Astrocyte (in vitro differentiated cells and primary cell): ENCODE measurements around the gene DNAH9. TPM values are rescaled to one million over a fixed set of nuclear protein-coding genes. Genes with fewer than 3 reads are reported as not detected.

Experiments
- DNase-seq: peaks from one replicate; pipeline ENCODE4 v3.0.0-alpha.2; 2010; ENCODE audit warnings: low read depth
- FAIRE-seq: peaks from 2 replicates; lab custom pipeline; 2011; peaks lifted over from hg19 to GRCh38; lab: Jason Lieb, UNC
- H2AFZ ChIP-seq: 2 replicates; pipeline ENCODE4 v1.6.0; 2012; ENCODE audit warnings: low read depth, low read length, inconsistent platforms
- H3K27ac ChIP-seq: 2 replicates; pipeline ENCODE4 v1.5.1; 2011; ENCODE audit warnings: low read depth, low read length, inconsistent platforms
- H3K27me3 ChIP-seq: 2 replicates; pipeline ENCODE4 v1.6.0; 2011; ENCODE audit warnings: low read length, inconsistent platforms; ENCODE audit not compliant: insufficient read depth
- H3K36me3 ChIP-seq: 2 replicates; pipeline ENCODE4 v1.5.1; 2011; ENCODE audit warnings: low read length, inconsistent platforms; ENCODE audit not compliant: insufficient read depth
- H3K4me1 ChIP-seq: 2 replicates; pipeline ENCODE4 v1.5.1; 2011; ENCODE audit warnings: low read length, inconsistent platforms; ENCODE audit not compliant: insufficient read depth
- H3K4me2 ChIP-seq: 2 replicates; pipeline ENCODE4 v1.6.0; 2012; ENCODE audit warnings: low read length, inconsistent platforms
- H3K4me3 ChIP-seq: 2 replicates; pipeline ENCODE4 v1.5.1; 2011; ENCODE audit warnings: low read depth, mild to moderate bottlenecking, low read length, inconsistent platforms; ENCODE audit not compliant: insufficient read depth
- H3K79me2 ChIP-seq: 2 replicates; pipeline ENCODE4 v1.6.0; 2012; ENCODE audit warnings: mild to moderate bottlenecking, low read length, inconsistent platforms; ENCODE audit not compliant: insufficient read depth
- H3K9ac ChIP-seq: 2 replicates; pipeline ENCODE4 v1.6.0; 2012; ENCODE audit warnings: mild to moderate bottlenecking, low read length, inconsistent platforms
- H3K9me3 ChIP-seq: 2 replicates; pipeline ENCODE4 v1.5.1; 2012; ENCODE audit warnings: low read depth, mild to moderate bottlenecking, low read length, inconsistent platforms; ENCODE audit not compliant: insufficient read depth
- H4K20me1 ChIP-seq: 2 replicates; pipeline ENCODE4 v1.6.0; 2012; ENCODE audit warnings: low read length, inconsistent platforms; ENCODE audit not compliant: insufficient read depth
- H3K27ac Mint-ChIP-seq: one replicate; pipeline ENCODE4 v1.8.0; 2021; ENCODE audit warnings: mild to moderate bottlenecking, mixed read lengths; ENCODE audit not compliant: unreplicated experiment
- H3K27me3 Mint-ChIP-seq: one replicate; pipeline ENCODE4 v1.8.0; 2021; ENCODE audit warnings: low read depth, mixed read lengths; ENCODE audit not compliant: unreplicated experiment
- H3K36me3 Mint-ChIP-seq: one replicate; pipeline ENCODE4 v1.8.0; 2021; ENCODE audit warnings: low read depth, mixed read lengths; ENCODE audit not compliant: unreplicated experiment
- H3K4me1 Mint-ChIP-seq: one replicate; pipeline ENCODE4 v1.8.0; 2021; ENCODE audit warnings: low read depth, mixed read lengths; ENCODE audit not compliant: unreplicated experiment
- H3K4me3 Mint-ChIP-seq: one replicate; pipeline ENCODE4 v1.8.0; 2021; ENCODE audit warnings: mild to moderate bottlenecking, moderate library complexity, mixed read lengths; ENCODE audit not compliant: unreplicated experiment
- H3K9me3 Mint-ChIP-seq: one replicate; pipeline ENCODE4 v1.8.0; 2021; ENCODE audit warnings: mild to moderate bottlenecking, mixed read lengths; ENCODE audit not compliant: unreplicated experiment
- CTCF ChIP-seq: IDR thresholded peaks from 2 replicates; pipeline ENCODE4 v1.5.1; 2011; ENCODE audit warnings: low read depth, mild to moderate bottlenecking, inconsistent platforms, low read length, moderate library complexity; ENCODE audit not compliant: insufficient read depth
- EZH2 ChIP-seq: IDR thresholded peaks from 2 replicates; pipeline ENCODE4 v1.6.1; 2012; ENCODE audit warnings: mild to moderate bottlenecking, low read length, inconsistent platforms; ENCODE audit not compliant: insufficient read depth
- total RNA-seq: library from RNA; stranded (reverse); gene quantifications from 2 replicates; pipeline ENCODE4 v1.2.1, GENCODE V29; 2021

DNAH9 gene
- total RNA-seq, 1 donor from 2014 or later, result not detected

GRCh38 chr17:11921296-11921695, 323.0 kb downstream of the DNAH9 start:
- H3K4me1 Mint-ChIP-seq, result no peaks in the 10 kb centered on the region
- no peak overlapping the region for H3K4me3 ChIP-seq
- no peaks in the 10 kb centered on the region for H3K4me1 ChIP-seq
- H2AFZ ChIP-seq, result no peak overlapping the region
- no peaks in the 10 kb centered on the region for H3K79me2 ChIP-seq
- no peak overlapping the region for H3K4me2 ChIP-seq
- peaks cover 3% of the 10 kb centered on the region for H3K27me3 Mint-ChIP-seq
- no peaks in the 10 kb centered on the region for H4K20me1 ChIP-seq
- no peaks in the 10 kb centered on the region for H3K36me3 Mint-ChIP-seq
- DNase-seq (no peak), FAIRE-seq (no peak)
- H3K27ac Mint-ChIP-seq, result no peak overlapping the region
- H3K27ac ChIP-seq, result no peak overlapping the region
- TF ChIP-seq EZH2, result no peak
- TF ChIP-seq CTCF, result no peak
- no peaks in the 10 kb centered on the region for H3K27me3 ChIP-seq
- no peak overlapping the region for H3K4me3 Mint-ChIP-seq
- H3K36me3 ChIP-seq, result no peaks in the 10 kb centered on the region
- H3K9me3 Mint-ChIP-seq, result peaks cover 17% of the 10 kb centered on the region
- H3K9ac ChIP-seq, result no peak overlapping the region
- no peaks in the 10 kb centered on the region for H3K9me3 ChIP-seq

GRCh38 chr17:11922638-11923037, 324.4 kb downstream of the DNAH9 start:
- DNase-seq (no peak), FAIRE-seq (no peak)
- peaks cover 3% of the 10 kb centered on the region for H3K27me3 Mint-ChIP-seq
- peaks cover 15% of the 10 kb centered on the region for H3K9me3 Mint-ChIP-seq
- Histone ChIP-seq H3K36me3 (no peaks in the 10 kb centered on the region), H3K27me3 (no peaks in the 10 kb centered on the region), H2AFZ (no peak overlapping the region), H3K9me3 (no peaks in the 10 kb centered on the region), H3K9ac (no peak overlapping the region), H3K4me1 (no peaks in the 10 kb centered on the region), H3K79me2 (no peaks in the 10 kb centered on the region), H3K27ac (no peak overlapping the region), H4K20me1 (no peaks in the 10 kb centered on the region), H3K4me2 (no peak overlapping the region), H3K4me3 (no peak overlapping the region)
- H3K36me3 Mint-ChIP-seq, result no peaks in the 10 kb centered on the region
- no peak overlapping the region for H3K4me3 Mint-ChIP-seq
- TF ChIP-seq EZH2 (no peak), CTCF (no peak)
- H3K27ac Mint-ChIP-seq, result no peak overlapping the region
- H3K4me1 Mint-ChIP-seq, result no peaks in the 10 kb centered on the region

- TF ChIP-seq EZH2 (no peak), CTCF (no peak)
- FAIRE-seq, result no peak
- Mint-ChIP-seq H3K27ac (no peak overlapping the region), H3K36me3 (no peaks in the 10 kb centered on the region), H3K4me3 (no peak overlapping the region), H3K9me3 (peaks cover 10% of the 10 kb centered on the region), H3K4me1 (no peaks in the 10 kb centered on the region), H3K27me3 (no peaks in the 10 kb centered on the region)
- DNase-seq, result no peak
- Histone ChIP-seq H3K4me1 (no peaks in the 10 kb centered on the region), H3K79me2 (no peaks in the 10 kb centered on the region), H3K27me3 (no peaks in the 10 kb centered on the region), H3K27ac (no peak overlapping the region), H3K36me3 (no peaks in the 10 kb centered on the region), H3K9ac (no peak overlapping the region), H3K9me3 (no peaks in the 10 kb centered on the region), H4K20me1 (no peaks in the 10 kb centered on the region), H3K4me2 (no peak overlapping the region), H3K4me3 (no peak overlapping the region), H2AFZ (no peak overlapping the region)
Observed at GRCh38 chr17:11924076-11924475, 325.8 kb downstream of the DNAH9 start.
